GM19395 (cell line): ENCODE data around the gene SYT5.
"Not testable (repeated sequence)": the region's sequence is repeated elsewhere in the genome, so short reads cannot be mapped to it uniquely, and the experiment has no call there.

Source experiments
- ATAC-seq: cut with Tn5 transposase; IDR thresholded peaks from one replicate; pipeline ENCODE4 v1.9.1; 2021; ENCODE audit warnings: mild to moderate bottlenecking, moderate library complexity; ENCODE audit not compliant: unreplicated experiment

SYT5 gene

GRCh38 chr19:55208880-55209692, 29.0 kb upstream of the SYT5 start, which contains the start of gene PTPRH:
Gene PTPRH, minus strand, starts transcription at chr19:55209501. Its CDS starts 68 bp downstream, at chr19:55209433.
- ATAC-seq = no peak

GRCh38 chr19:55206664-55207500, 26.8 kb upstream of the SYT5 start:
- no peak for ATAC-seq

- ATAC-seq = not testable (repeated sequence)
Measured at GRCh38 chr19:55202199-55202598, 22.1 kb upstream of the SYT5 start.

DNA sequence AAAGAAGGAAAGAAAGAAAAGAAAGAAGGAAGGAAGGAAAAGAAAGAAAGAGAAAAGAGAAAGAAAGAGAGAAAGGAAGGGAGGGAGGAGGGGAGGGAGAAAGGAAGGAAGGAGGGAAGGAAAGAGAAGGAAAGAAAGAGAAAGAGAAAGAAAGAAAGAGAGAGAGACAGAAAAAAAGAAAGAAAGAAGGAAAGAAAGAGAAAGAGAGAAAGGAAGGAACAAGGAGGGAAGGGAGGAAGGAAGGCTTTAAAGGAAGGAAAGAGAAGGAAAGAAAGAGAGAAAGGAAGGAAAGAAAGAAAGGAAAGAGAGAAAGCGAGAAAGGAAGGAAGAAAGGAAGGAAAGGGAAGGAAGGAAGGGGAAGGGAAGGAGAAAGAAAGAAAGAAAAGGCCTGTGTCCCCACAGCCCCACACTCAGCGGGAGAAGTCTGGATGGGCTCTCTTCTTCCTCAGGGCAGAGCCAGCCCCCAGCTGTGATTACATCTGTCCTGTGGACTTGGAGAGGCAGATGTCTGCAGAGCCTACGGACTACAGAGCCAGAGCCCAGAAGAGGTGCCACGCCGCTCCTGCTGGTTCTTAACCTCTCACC, 19.6 kb upstream of the SYT5 start:
- ATAC-seq = no peak

GRCh38 chr19:55198651-55199050, 18.6 kb upstream of the SYT5 start:
- no peak for ATAC-seq

DNA sequence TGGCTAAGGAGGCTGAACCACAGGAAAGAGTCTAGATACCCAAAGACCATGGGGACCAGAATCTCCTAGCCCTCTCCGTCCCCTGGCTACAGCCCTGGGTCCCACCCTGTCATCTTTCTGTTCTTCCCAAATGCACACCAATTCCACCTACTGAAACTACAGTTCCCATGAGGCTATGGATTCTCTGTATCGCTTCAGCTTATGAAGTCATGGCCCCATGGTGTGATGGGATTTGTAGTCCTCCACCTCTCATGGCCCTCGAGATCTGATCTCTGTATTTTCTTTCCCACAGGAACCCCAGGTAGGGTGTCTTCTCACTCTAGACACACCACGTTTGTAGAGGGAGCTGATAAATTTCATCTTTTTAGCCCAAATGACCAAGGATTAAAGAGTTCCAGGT, 17.4 kb upstream of the SYT5 start:
- no peak for ATAC-seq

DNA sequence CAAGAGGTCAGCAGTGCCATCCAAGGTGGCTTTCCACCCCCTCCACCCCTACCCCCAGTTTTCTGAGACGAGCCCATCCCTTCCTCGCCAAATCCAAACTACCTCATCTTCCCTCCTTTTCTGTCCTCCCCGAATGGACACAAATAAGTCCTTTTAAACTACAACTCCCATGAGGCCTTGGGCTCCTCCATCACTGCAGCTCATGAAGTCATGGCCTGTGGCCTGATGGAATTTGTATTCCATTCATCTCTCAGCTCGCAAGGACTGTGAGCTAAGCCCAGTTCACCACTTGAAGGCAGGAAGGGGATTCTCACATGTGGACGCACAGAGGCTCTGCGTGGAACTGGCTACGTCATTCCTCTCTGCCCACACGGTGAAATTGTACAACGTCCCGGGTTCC, 16.7 kb upstream of the SYT5 start:
- no peak for ATAC-seq

- no peak for ATAC-seq
Measured at GRCh38 chr19:55193481-55193880, 13.4 kb upstream of the SYT5 start.

GRCh38 chr19:55189403-55189835, 9.3 kb upstream of the SYT5 start:
- no peak for ATAC-seq

GRCh38 chr19:55188625-55189024, 8.5 kb upstream of the SYT5 start:
- no peak for ATAC-seq

GRCh38 chr19:55186080-55186479, 6.0 kb upstream of the SYT5 start:
- no peak for ATAC-seq

- ATAC-seq = no peak
Measured at GRCh38 chr19:55181740-55182139, 1.7 kb upstream of the SYT5 start.

DNA sequence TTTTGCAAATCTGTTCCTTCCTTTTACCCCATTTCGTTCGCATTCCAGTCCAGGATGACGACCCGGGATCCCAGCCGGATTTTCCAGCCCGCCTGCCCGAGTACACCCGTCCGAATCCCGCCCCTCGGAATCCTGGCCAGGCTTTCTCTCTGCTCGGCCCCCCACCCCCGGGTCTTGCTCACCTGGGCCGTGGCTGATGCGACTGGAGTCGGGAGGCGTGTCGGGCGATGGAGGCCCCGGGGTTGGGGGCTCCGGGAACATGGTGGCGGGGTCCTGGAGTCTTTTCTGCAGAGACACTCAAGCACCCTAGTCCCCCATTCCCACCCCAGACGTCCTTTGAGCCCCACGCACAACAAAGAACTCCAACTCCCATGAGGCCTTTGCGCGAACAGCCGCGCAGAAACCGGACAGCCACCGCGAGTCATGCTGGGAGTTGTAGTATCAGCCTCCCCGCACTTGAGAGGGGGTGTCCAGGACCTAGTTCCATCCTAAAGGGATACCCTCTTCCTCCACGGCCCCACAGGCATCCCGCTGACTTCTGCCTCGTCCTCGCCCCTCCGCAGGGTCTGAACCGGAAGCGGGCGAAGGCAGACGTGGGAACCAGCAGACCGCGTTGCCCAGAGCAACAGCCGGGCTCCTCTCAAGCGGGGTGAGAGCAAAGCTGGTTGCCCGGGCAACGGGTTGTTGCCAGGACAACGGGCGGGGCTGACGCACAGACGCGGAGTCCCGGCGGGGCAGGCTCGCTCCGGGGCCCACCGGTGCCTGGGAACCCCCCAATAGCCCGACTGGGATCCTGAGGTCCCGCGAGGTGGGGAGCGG, 1.1 kb downstream of the SYT5 start:
- peak; percentile 82 for ATAC-seq

DNA sequence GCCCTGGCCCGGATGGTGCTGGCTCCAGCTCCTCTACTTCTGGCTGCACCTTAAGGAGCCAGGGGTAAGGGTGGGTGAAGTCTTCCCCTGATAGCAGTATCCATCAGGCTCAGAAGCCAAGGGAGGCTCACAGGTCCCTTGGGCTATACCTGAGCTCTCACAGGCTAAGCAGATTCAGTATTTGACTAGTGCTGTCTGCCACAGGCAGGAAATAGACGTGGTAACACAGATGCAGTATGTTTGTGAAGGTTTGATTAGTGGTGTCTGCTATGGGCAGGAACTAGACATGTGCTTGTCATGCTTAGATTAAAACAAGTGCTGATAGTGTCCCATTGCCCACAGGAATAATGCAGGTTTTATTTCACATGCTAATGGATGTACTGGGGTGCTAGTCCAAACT, 4.0 kb downstream of the SYT5 start:
- no peak for ATAC-seq

DNA sequence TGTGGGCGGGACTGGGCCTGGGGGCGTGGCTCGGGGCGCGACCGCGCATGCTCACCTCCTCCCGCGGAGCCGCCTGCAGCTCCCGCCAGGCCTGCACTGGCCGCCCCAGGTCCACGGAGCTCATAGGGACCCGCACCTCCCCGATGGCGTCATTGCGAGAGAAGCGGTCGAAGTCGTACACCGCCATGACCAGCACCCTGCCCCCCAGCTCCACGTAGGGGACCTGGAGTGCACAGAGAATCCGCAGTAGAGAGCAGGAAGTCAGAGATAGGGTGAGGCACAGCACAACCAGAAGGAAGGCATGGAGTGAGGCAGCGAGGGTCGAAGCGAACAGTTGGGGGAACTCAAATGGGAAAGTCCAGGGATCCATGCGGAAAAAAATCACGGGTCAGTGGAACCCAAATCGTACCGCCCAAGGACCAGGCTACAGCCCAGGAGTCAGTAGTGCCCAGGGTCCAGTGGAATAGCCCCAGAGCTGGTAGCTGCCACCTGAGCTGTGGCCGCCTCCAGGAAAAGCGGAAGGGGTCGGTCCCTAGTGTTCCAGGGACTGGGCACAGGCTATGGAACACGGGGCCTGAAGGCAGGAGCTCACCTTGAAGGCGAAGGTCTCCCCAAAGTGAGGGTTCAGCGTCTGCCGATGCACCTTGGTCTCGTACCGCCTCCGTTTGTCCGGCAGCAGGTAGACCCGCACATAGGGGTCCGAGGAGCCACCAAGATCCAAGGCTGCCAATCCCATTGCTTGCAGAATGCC, 4.8 kb downstream of the SYT5 start:
- no peak for ATAC-seq

DNA sequence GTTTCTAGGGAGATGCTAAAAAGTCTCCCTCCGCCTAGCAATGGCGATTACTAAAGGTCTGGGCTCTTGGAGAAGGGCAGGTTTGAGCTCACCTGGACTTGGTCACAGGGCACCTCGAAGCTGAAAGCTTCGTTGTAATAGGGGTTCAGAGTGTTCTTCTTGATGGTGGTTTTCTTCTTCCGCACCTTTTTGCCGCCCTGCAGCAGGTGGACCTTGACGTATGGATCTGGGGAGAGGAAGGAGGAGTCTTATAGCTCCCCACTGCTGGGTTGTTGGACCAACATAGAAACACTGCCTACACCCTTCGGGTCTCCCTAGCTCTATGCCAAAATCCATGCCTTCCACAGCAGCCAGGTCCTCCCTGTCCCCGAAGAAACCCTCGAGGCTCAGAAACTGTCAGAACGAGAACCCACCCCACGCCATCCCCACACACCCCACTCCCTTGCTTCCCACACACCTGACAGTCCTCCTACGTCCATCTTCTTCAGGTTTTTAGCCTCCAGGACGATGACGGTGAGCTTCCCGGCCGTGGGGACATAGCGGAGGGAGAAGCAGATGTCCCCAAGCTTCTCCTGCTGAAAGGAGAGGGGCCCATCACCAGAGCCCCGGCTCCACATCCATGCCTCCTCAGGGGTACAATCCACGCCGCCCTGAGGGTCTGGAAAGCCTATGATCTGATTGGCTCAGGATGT, 5.5 kb downstream of the SYT5 start:
- no peak for ATAC-seq

DNA sequence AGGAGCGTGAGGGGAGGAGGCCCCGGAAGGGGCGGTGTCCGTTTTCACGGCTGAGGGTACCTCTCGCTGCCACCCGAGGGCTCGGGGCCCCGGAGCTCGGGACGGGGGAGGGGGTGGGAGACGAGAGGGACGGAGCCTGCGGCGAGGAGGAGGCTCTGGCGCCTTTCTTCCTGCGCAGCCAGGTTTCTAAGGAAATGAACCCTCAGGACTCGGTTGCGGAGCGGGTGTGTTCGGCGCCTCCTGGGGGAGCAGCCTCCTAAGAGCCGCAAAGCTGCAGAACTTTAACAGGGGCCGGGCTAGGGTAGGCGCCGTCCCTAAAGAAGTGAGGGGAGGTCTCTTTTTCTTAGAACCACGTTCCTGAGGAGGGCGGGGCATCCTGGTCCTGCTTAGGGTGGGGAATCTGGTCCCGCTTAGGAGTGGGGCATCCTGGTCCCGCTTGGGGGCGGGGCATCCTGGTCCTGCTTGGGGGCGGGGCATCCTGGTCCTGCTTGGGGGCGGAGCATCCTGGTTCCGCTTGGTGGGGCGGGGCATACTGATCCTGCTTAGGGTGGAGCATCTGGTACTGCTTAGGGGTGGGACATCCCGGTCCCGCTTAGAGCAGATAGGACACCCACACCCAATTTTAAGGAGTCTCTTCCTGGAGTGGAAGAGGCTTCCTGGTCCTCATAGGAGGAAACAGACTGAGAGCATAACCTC, 6.2 kb downstream of the SYT5 start:
- no peak for ATAC-seq

GRCh38 chr19:55173186-55173713, 6.8 kb downstream of the SYT5 start:
- no peak for ATAC-seq

GRCh38 chr19:55172741-55173140, 7.3 kb downstream of the SYT5 start:
- ATAC-seq = no peak
